Lower leg skin (tissue), 3 donors: ENCODE results near the gene CLIP2.

ENCODE experiments used
- POLR2A ChIP-seq, 2 donors: fragments of 450-650 bp; IDR thresholded peaks; one replicate each; pipeline ENCODE4 v1.6.1; 2016 to 2017; ENCODE audit warnings: antibody characterized with exemption in 2 of 2, mild to moderate bottlenecking in 1 of 2, moderate library complexity in 1 of 2
- TF ChIP-seq, protein P1 (sequence below), 3 donors: fragments of 450-650 bp; IDR thresholded peaks; one replicate each; pipeline ENCODE4 v1.5.1; 2016; ENCODE audit warnings: antibody characterized with exemption in 3 of 3, mild to moderate bottlenecking in 3 of 3, moderate library complexity in 2 of 3

GRCh38 chr7:74364061-74364460 lies 74.9 kb downstream of the CLIP2 start:
- TF ChIP-seq, protein P1, sequence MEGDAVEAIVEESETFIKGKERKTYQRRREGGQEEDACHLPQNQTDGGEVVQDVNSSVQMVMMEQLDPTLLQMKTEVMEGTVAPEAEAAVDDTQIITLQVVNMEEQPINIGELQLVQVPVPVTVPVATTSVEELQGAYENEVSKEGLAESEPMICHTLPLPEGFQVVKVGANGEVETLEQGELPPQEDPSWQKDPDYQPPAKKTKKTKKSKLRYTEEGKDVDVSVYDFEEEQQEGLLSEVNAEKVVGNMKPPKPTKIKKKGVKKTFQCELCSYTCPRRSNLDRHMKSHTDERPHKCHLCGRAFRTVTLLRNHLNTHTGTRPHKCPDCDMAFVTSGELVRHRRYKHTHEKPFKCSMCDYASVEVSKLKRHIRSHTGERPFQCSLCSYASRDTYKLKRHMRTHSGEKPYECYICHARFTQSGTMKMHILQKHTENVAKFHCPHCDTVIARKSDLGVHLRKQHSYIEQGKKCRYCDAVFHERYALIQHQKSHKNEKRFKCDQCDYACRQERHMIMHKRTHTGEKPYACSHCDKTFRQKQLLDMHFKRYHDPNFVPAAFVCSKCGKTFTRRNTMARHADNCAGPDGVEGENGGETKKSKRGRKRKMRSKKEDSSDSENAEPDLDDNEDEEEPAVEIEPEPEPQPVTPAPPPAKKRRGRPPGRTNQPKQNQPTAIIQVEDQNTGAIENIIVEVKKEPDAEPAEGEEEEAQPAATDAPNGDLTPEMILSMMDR (IDR thresholded peaks at IDR 0.05) = no peak
- TF ChIP-seq POLR2A (IDR thresholded peaks at IDR 0.05) = no peak
